GM12865 (cell line): Measurements from ENCODE around the gene PRRG1.
A peak's percentile ranks its signal among the peaks of the same experiment; 100 is the strongest.
"Not testable (repeated sequence)": the region's sequence is repeated elsewhere in the genome, so short reads cannot be mapped to it uniquely, and the experiment has no call there.

Experiments used
- DNase-seq: peaks from one replicate; pipeline ENCODE4 v3.0.0; 2010; ENCODE audit warnings: low read depth
- H3K4me3 ChIP-seq: 2 replicates; pipeline ENCODE4 v1.5.1; 2011; ENCODE audit warnings: mild to moderate bottlenecking, low read depth, low read length, control low read depth
- CTCF ChIP-seq: IDR thresholded peaks from 2 replicates; pipeline ENCODE4 v1.5.1; 2011; ENCODE audit warnings: low read length, control low read depth, low read depth, inconsistent platforms; ENCODE audit not compliant: insufficient read depth; ENCODE audit errors: missing control alignments

PRRG1 gene

GRCh38 chrX:37476571-37477170, 127.5 kb downstream of the PRRG1 start:
- no peak for DNase-seq
- TF ChIP-seq CTCF = no peak
- no peak overlapping the region for H3K4me3 ChIP-seq

GRCh38 chrX:37484335-37484734, 135.2 kb downstream of the PRRG1 start:
- not testable (repeated sequence) for DNase-seq, H3K4me3 ChIP-seq

- DNase-seq = no peak
- no peak overlapping the region for H3K4me3 ChIP-seq
- TF ChIP-seq CTCF = no peak
Observed at GRCh38 chrX:37485429-37485828, 136.3 kb downstream of the PRRG1 start.

GRCh38 chrX:37487271-37487670, 138.1 kb downstream of the PRRG1 start:
- DNase-seq = no peak
- no peak overlapping the region for H3K4me3 ChIP-seq
- TF ChIP-seq CTCF = no peak

- no peak for TF ChIP-seq CTCF
- H3K4me3 ChIP-seq = no peak overlapping the region
- no peak for DNase-seq
Observed at GRCh38 chrX:37488323-37488722, 139.2 kb downstream of the PRRG1 start.

GRCh38 chrX:37491686-37492085, 142.5 kb downstream of the PRRG1 start:
- TF ChIP-seq CTCF = no peak
- no peak for DNase-seq
- H3K4me3 ChIP-seq = no peak overlapping the region

GRCh38 chrX:37495760-37496159, 146.6 kb downstream of the PRRG1 start:
- DNase-seq, H3K4me3 ChIP-seq: not testable (repeated sequence)
- TF ChIP-seq CTCF = peak; percentile 7

- H3K4me3 ChIP-seq, DNase-seq: not testable (repeated sequence)
Observed at GRCh38 chrX:37497126-37497525, 148.0 kb downstream of the PRRG1 start.

GRCh38 chrX:37498323-37498722, 149.2 kb downstream of the PRRG1 start:
- H3K4me3 ChIP-seq, DNase-seq: not testable (repeated sequence)

GRCh38 chrX:37499649-37500048, 150.5 kb downstream of the PRRG1 start:
- H3K4me3 ChIP-seq, DNase-seq: not testable (repeated sequence)
